Smooth muscle cell (in vitro differentiated cells): ENCODE measurements around the gene NEK8. TPM values are rescaled to one million over a fixed set of nuclear protein-coding genes. Genes with fewer than 3 reads are reported as not detected.

Source experiments
- DNase-seq: peaks from one replicate; lab custom pipeline; 2025; ENCODE audit not compliant: unreplicated experiment; lab: John Stamatoyannopoulos, UW
- H2AFZ ChIP-seq: fragments of 200-600 bp; sonication (generic); 2 replicates; pipeline ENCODE4 v1.6.0; 2016; ENCODE audit warnings: antibody characterized with exemption, low read depth, mild to moderate bottlenecking
- H3F3A ChIP-seq: fragments of 200-600 bp; sonication (generic); 2 replicates; pipeline ENCODE4 v1.6.0; 2017; ENCODE audit warnings: antibody characterized with exemption, low read depth
- H3K27ac ChIP-seq: fragments of 200-600 bp; sonication (generic); 2 replicates; pipeline ENCODE4 v1.5.1; 2016; ENCODE audit warnings: low read depth, mild to moderate bottlenecking
- H3K27me3 ChIP-seq: fragments of 200-600 bp; sonication (generic); 2 replicates; pipeline ENCODE4 v1.6.1; 2016; ENCODE audit warnings: low read depth, mild to moderate bottlenecking
- H3K36me3 ChIP-seq: fragments of 200-600 bp; sonication (generic); 2 replicates; pipeline ENCODE4 v1.5.1; 2016; ENCODE audit warnings: low read depth
- H3K4me1 ChIP-seq: fragments of 200-600 bp; sonication (generic); 2 replicates; pipeline ENCODE4 v1.5.1; 2016; ENCODE audit warnings: low read depth
- H3K4me2 ChIP-seq: fragments of 200-600 bp; sonication (generic); 2 replicates; pipeline ENCODE4 v1.6.0; 2016; ENCODE audit warnings: mild to moderate bottlenecking
- H3K4me3 ChIP-seq: fragments of 200-600 bp; sonication (generic); 2 replicates; pipeline ENCODE4 v1.5.1; 2016; ENCODE audit warnings: mild to moderate bottlenecking
- H3K79me2 ChIP-seq: fragments of 200-600 bp; sonication (generic); 2 replicates; pipeline ENCODE4 v1.6.0; 2016; ENCODE audit warnings: low read depth, mild to moderate bottlenecking
- H3K9ac ChIP-seq: fragments of 200-600 bp; sonication (generic); 2 replicates; pipeline ENCODE4 v1.6.0; 2016; ENCODE audit warnings: low read depth
- H3K9me3 ChIP-seq: fragments of 200-600 bp; sonication (generic); replicated peaks from 2 replicates; pipeline ENCODE4 v1.5.1; 2016; ENCODE audit warnings: low read depth
- H4K20me1 ChIP-seq: fragments of 200-600 bp; sonication (generic); 2 replicates; pipeline ENCODE4 v1.6.0; 2016; ENCODE audit warnings: low read depth
- WGBS: methylation state at CpG from one replicate; pipeline ENCODE4 v1.1.7; 2016; ENCODE audit warnings: low lambda C conversion rate; 5-methylcytosine and 5-hydroxymethylcytosine counted together
- polyA plus RNA-seq: library from polyadenylated mRNA; unstranded; fragments of >200 nt; fragmentation: Nextera tagmentation; extraction: Ambion mirVana; gene quantifications from 2 replicates; pipeline ENCODE4 v1.2.1, GENCODE V29; 2016
- total RNA-seq: library from RNA; depleted of rRNA; stranded (reverse); fragments of >200 nt; gene quantifications from 2 replicates; pipeline ENCODE4 v1.2.3, GENCODE V29; 2014
- TF ChIP-seq, protein P1 (sequence below): fragments of 200-600 bp; sonication (generic); IDR thresholded peaks from 2 replicates; pipeline ENCODE4 v1.5.1; 2017; ENCODE audit warnings: borderline replicate concordance, mild to moderate bottlenecking, antibody characterized with exemption; ENCODE audit not compliant: insufficient read depth, poor library complexity, severe bottlenecking

Gene NEK8
- total and polyA plus RNA-seq, 2 experiments from 2014 or later: 2.8 to 4.6 TPM

DNA sequence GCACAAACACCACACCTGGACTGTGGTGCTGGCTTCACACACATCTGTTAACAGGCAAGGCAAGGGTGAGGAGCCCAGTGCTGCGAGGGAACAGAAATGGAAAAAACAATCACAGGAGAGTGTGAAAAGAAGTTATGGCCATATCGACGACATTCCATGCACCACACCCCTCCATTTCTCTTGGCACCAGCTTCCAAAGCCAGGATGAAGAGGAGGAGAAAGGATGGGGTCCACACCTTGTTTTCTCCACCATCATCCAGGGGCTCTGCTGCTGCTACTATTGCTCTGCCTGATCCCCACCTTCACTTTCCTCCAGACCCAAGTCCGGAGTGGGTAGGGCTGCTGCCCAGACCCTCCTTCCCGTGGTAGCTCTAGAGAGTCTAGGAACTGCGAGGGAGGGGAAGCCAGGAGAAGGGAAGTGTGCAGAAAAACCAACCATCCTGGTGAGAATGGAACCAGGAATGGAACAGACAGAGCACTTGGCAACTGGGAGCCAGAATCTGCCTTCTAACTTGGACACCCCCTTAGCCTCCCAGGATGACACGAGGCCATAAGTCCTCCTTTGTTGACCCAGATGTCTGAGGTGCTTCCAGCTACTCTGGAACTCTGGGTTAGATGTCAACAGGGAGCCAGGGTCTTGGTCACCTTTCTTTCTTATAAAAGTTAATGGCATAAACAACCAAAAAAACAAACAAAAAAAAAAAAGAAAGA, 15.7 kb upstream of the NEK8 start:
- Histone ChIP-seq H2AFZ (no peak overlapping the region), H3K27ac (peak overlapping the region; percentile 81), H3K27me3 (no peaks in the 10 kb centered on the region), H4K20me1 (peaks cover 26% of the 10 kb centered on the region), H3K79me2 (peaks cover 20% of the 10 kb centered on the region), H3F3A (peaks cover 29% of the 10 kb centered on the region), H3K9ac (no peak overlapping the region), H3K4me2 (peak overlapping the region; percentile 96), H3K4me3 (no peak overlapping the region), H3K4me1 (peaks cover 18% of the 10 kb centered on the region), H3K36me3 (no peaks in the 10 kb centered on the region), H3K9me3 (no peaks in the 10 kb centered on the region)
- TF ChIP-seq, protein P1, sequence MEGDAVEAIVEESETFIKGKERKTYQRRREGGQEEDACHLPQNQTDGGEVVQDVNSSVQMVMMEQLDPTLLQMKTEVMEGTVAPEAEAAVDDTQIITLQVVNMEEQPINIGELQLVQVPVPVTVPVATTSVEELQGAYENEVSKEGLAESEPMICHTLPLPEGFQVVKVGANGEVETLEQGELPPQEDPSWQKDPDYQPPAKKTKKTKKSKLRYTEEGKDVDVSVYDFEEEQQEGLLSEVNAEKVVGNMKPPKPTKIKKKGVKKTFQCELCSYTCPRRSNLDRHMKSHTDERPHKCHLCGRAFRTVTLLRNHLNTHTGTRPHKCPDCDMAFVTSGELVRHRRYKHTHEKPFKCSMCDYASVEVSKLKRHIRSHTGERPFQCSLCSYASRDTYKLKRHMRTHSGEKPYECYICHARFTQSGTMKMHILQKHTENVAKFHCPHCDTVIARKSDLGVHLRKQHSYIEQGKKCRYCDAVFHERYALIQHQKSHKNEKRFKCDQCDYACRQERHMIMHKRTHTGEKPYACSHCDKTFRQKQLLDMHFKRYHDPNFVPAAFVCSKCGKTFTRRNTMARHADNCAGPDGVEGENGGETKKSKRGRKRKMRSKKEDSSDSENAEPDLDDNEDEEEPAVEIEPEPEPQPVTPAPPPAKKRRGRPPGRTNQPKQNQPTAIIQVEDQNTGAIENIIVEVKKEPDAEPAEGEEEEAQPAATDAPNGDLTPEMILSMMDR: no peak
- 79% methylated on average over 7 of the region's 7 CpGs for WGBS
- DNase-seq: no peak

DNA sequence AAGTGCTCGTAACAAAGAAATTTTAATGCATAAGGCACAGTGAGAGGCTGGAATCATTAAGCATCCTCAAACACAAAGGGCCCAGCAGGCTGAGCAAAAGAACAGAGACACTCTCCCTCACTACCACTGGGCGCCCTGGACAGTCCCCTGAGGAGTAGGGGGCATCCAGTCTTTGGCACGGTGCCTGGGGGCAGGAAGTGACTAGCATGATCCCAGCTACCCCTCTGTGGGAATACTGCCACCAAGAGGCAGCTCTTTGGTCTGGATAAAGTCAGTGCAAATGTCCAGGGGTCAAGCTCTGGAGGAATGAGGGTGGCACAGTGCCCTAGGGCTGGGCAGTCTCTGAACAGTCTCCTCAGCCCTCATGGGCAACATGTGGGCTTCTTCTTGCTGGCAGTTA, 14.3 kb upstream of the NEK8 start:
- TF ChIP-seq, protein P1: no peak

DNA sequence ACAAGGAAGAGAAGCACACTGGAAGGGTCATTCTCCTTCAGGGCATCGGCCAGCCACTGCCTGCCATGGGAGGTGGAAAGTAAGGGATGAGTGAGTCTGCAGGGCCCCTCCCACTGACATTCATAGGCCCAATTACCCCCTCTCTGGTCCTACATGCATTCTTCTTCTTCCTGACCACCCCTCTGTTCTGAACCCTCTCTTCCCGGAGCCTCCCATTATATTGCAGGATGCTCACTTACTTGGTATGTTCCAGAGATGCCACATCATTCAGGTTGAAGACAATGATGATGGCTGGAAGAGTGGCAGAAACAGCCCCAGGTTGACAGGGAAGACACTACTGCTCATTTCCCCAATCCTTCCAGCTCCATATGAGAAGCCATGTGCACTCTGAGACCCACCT, 13.4 kb upstream of the NEK8 start:
- TF ChIP-seq, protein P1: no peak
- Histone ChIP-seq H3K4me2 (peak overlapping the region; percentile 98), H3K9ac (no peak overlapping the region), H3K4me1 (peaks cover 24% of the 10 kb centered on the region), H3K79me2 (peaks cover 24% of the 10 kb centered on the region), H3K9me3 (no peaks in the 10 kb centered on the region), H3F3A (peaks cover 40% of the 10 kb centered on the region), H3K27me3 (no peaks in the 10 kb centered on the region), H3K36me3 (no peaks in the 10 kb centered on the region), H4K20me1 (peaks cover 29% of the 10 kb centered on the region), H2AFZ (no peak overlapping the region), H3K27ac (no peak overlapping the region), H3K4me3 (no peak overlapping the region)
- 100% methylated on average over 2 of the region's 2 CpGs for WGBS
- DNase-seq: no peak

More for the DNA sequence above, 14.3 kb upstream of the NEK8 start:
- no peaks in the 10 kb centered on the region for H3K36me3 ChIP-seq
- H3F3A ChIP-seq: peaks cover 39% of the 10 kb centered on the region
- H3K9ac ChIP-seq: no peak overlapping the region
- H3K4me2 ChIP-seq: no peak overlapping the region
- DNase-seq: no peak
- H3K27ac ChIP-seq: no peak overlapping the region
- H3K4me1 ChIP-seq: peaks cover 26% of the 10 kb centered on the region
- H2AFZ ChIP-seq: no peak overlapping the region
- H4K20me1 ChIP-seq: peaks cover 26% of the 10 kb centered on the region
- no peaks in the 10 kb centered on the region for H3K27me3 ChIP-seq
- 93% methylated on average over 3 of the region's 3 CpGs for WGBS
- no peak overlapping the region for H3K4me3 ChIP-seq
- H3K79me2 ChIP-seq: peaks cover 20% of the 10 kb centered on the region
- H3K9me3 ChIP-seq: no peaks in the 10 kb centered on the region
